CD4-positive, alpha-beta T cell (primary cell): ENCODE data around the gene SCNN1G. TPM values are rescaled to one million over a fixed set of nuclear protein-coding genes. Genes with fewer than 3 reads are reported as not detected.

Experiments used
- ATAC-seq: fragments of 200-7000 bp; cut with Tn5 transposase; one replicate; pipeline ENCODE4 v1.10.0; 2022; ENCODE audit warnings: mild to moderate bottlenecking; ENCODE audit not compliant: poor library complexity
- CTCF ChIA-PET: fragments of 350-600 bp; sonication (Branson Sonifier 250); formaldehyde crosslinking; loops from one replicate; lab custom pipeline; 2021; ENCODE audit warnings: antibody characterized with exemption, inconsistent platforms; lab: Charles Lee
- POLR2A ChIA-PET: fragments of 350-600 bp; sonication (Branson Sonifier 250); formaldehyde crosslinking; loops from one replicate; lab custom pipeline; 2021; ENCODE audit warnings: antibody characterized with exemption, inconsistent platforms; lab: Charles Lee
- DNase-seq, 14 experiments: peaks; one replicate each; pipeline ENCODE4 v3.0.0-alpha.2; 2013 to 2020; ENCODE audit warnings: mixed read lengths in 2 of 14
- H3K27ac ChIP-seq, 2 donors: one replicate each; pipeline versions ENCODE4 v1.5.1 to v1.7.0; 2013; ENCODE audit warnings: low read length in 2 of 2, low read depth in 1 of 2, mild to moderate bottlenecking in 1 of 2
- H3K27me3 ChIP-seq, 2 experiments: 1 replicate in 1 of 2; 2 replicates in 1 of 2; pipeline versions ENCODE4 v1.6.1 to v1.7.0; 2013; ENCODE audit warnings: low read length in 2 of 2, control low read depth in 1 of 2, mild to moderate bottlenecking in 1 of 2, moderate library complexity in 1 of 2; ENCODE audit not compliant: insufficient read depth in 2 of 2, control insufficient read depth in 1 of 2
- H3K36me3 ChIP-seq: one replicate; pipeline ENCODE4 v1.6.1; 2013; ENCODE audit warnings: low read length, control low read depth; ENCODE audit not compliant: insufficient read depth
- H3K4me1 ChIP-seq: one replicate; pipeline ENCODE4 v1.6.1; 2013; ENCODE audit warnings: low read length, control low read depth; ENCODE audit not compliant: insufficient read depth
- H3K4me3 ChIP-seq: one replicate; pipeline ENCODE4 v1.5.1; 2013; ENCODE audit warnings: mild to moderate bottlenecking, low read length, moderate library complexity
- H3K9me3 ChIP-seq, 2 experiments: 1 replicate in 1 of 2; 2 replicates in 1 of 2; pipeline versions ENCODE4 v1.6.1 to v1.7.0; 2013; ENCODE audit warnings: low read length in 2 of 2, mild to moderate bottlenecking in 2 of 2, control low read depth in 1 of 2, moderate library complexity in 1 of 2; ENCODE audit not compliant: control insufficient read depth in 1 of 2, insufficient read depth in 1 of 2
- H3K27ac Mint-ChIP-seq: one replicate; pipeline ENCODE4 v1.8.0; 2020; ENCODE audit warnings: mixed read lengths
- H3K27me3 Mint-ChIP-seq: one replicate; pipeline ENCODE4 v1.8.0; 2021; ENCODE audit warnings: mixed read lengths
- H3K36me3 Mint-ChIP-seq: one replicate; pipeline ENCODE4 v1.8.0; 2021; ENCODE audit warnings: low read depth, mixed read lengths
- H3K4me1 Mint-ChIP-seq: one replicate; pipeline ENCODE4 v1.8.0; 2021; ENCODE audit warnings: low read depth, mixed read lengths
- H3K4me3 Mint-ChIP-seq: one replicate; pipeline ENCODE4 v1.8.0; 2020; ENCODE audit warnings: mild to moderate bottlenecking, mixed read lengths
- H3K9me3 Mint-ChIP-seq: one replicate; pipeline ENCODE4 v1.8.0; 2020; ENCODE audit warnings: mixed read lengths
- intact Hi-C, 2 experiments: fragments of 100-400 bp; cut with DNase I in 1 of 2; cut with micrococcal nuclease in 1 of 2; formaldehyde crosslinking; loops; one replicate each; pipeline versions ENCODE4 v1.15.1 to v1.9.0; 2023 to 2025; cut with DNase I, micrococcal nuclease
- total RNA-seq, 174 experiments: library from RNA in 2 of 174; stranded (reverse) in 2 of 174; gene quantifications; one replicate each; pipeline ENCODE4 v1.2.3 and lab custom pipeline; 2021 to 2026
- TF ChIP-seq, protein P1 (sequence below): fragments of 200-600 bp; IDR thresholded peaks from one replicate; pipeline ENCODE4 v1.8.0; 2022; ENCODE audit warnings: antibody characterized with exemption, mild to moderate bottlenecking

Gene SCNN1G
- total RNA-seq, 2 experiments from 2014 or later, result not detected

DNA sequence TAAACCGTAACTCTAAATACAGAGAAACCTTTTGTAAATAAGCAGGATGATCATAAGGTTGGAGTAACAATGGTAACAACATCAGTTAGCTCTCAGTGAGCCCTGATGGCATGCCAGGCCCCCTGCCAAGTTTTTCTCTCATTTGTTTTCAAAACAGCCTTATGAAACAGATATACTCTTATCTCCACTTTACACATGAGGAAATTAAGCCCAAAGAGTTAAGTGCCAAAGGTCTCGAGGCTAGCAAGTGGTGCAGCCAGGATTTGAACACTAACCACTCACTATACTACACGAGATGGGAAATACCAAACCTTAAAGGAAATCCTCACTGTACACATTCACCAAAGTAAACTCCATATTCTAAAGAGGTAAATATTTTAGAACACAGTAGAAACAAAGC, 48.3 kb upstream of the SCNN1G start:
- Mint-ChIP-seq H3K36me3 (peaks cover 5% of the 10 kb centered on the region), H3K4me1 (peaks cover 6% of the 10 kb centered on the region), H3K27ac (no peak overlapping the region), H3K4me3 (no peak overlapping the region), H3K9me3 (peaks cover 6% of the 10 kb centered on the region), H3K27me3 (no peaks in the 10 kb centered on the region)
- Histone ChIP-seq H3K4me3 (no peak overlapping the region), H3K27ac (no peak overlapping the region), H3K9me3 (peaks cover 0 to 8% of the 10 kb centered on the region in 2 experiments), H3K27me3 (no peaks in the 10 kb centered on the region), H3K36me3 (no peaks in the 10 kb centered on the region), H3K4me1 (no peaks in the 10 kb centered on the region)
- POLR2A ChIA-PET, result no interaction called here
- no peak for DNase-seq
- ATAC-seq, result no peak
- intact Hi-C loops, result no loop called here
- CTCF ChIA-PET, result interaction anchor here (0.7 kb wide), 1 partner anchor 40 kb away, joined by 3 read pairs; no protein-coding TSS in a partner anchor
- TF ChIP-seq, protein P1, sequence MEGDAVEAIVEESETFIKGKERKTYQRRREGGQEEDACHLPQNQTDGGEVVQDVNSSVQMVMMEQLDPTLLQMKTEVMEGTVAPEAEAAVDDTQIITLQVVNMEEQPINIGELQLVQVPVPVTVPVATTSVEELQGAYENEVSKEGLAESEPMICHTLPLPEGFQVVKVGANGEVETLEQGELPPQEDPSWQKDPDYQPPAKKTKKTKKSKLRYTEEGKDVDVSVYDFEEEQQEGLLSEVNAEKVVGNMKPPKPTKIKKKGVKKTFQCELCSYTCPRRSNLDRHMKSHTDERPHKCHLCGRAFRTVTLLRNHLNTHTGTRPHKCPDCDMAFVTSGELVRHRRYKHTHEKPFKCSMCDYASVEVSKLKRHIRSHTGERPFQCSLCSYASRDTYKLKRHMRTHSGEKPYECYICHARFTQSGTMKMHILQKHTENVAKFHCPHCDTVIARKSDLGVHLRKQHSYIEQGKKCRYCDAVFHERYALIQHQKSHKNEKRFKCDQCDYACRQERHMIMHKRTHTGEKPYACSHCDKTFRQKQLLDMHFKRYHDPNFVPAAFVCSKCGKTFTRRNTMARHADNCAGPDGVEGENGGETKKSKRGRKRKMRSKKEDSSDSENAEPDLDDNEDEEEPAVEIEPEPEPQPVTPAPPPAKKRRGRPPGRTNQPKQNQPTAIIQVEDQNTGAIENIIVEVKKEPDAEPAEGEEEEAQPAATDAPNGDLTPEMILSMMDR, result no peak

GRCh38 chr16:23137256-23137655, 45.3 kb upstream of the SCNN1G start:
- Mint-ChIP-seq H3K4me1 (peaks cover 6% of the 10 kb centered on the region), H3K27me3 (no peaks in the 10 kb centered on the region), H3K27ac (no peak overlapping the region), H3K4me3 (no peak overlapping the region), H3K9me3 (peaks cover 6% of the 10 kb centered on the region), H3K36me3 (peaks cover 5% of the 10 kb centered on the region)
- Histone ChIP-seq H3K9me3 (peaks cover 0 to 8% of the 10 kb centered on the region in 2 experiments), H3K27ac (no peak overlapping the region), H3K36me3 (no peaks in the 10 kb centered on the region), H3K4me3 (no peak overlapping the region), H3K4me1 (no peaks in the 10 kb centered on the region), H3K27me3 (no peaks in the 10 kb centered on the region)
- TF ChIP-seq, protein P1, result no peak
- ChIA-PET CTCF (no interaction called here), POLR2A (no interaction called here)
- intact Hi-C loops, result no loop called here
- ATAC-seq (no peak), DNase-seq (no peak)

DNA sequence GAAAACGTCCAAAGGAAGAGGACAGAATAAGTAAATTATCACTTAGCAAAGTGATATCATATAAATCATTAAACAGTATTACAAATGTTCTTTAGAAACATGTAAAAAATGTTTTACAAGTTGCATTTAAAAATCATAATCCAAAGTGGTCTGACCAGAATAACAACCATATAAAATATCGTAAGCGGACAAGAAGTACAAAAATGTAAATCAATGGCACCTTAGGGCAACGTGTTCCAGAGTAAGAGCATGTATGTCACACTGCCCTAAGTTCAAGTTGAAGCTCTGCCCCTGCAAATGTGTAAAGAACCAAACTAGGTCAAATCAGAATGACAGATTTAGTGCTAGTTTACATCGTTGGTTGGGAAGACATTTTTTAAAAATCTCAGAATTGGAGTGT, 44.7 kb upstream of the SCNN1G start:
- intact Hi-C loops, result no loop called here
- peaks cover 5% of the 10 kb centered on the region for H3K36me3 Mint-ChIP-seq
- Histone ChIP-seq H3K9me3 (peaks cover 0 to 8% of the 10 kb centered on the region in 2 experiments), H3K36me3 (no peaks in the 10 kb centered on the region), H3K4me3 (no peak overlapping the region), H3K27me3 (no peaks in the 10 kb centered on the region), H3K27ac (no peak overlapping the region), H3K4me1 (no peaks in the 10 kb centered on the region)
- no peak for DNase-seq
- POLR2A ChIA-PET, result no interaction called here
- TF ChIP-seq, protein P1, result no peak
- CTCF ChIA-PET, result no interaction called here
- H3K9me3 Mint-ChIP-seq, result peaks cover 6% of the 10 kb centered on the region
- H3K27ac Mint-ChIP-seq, result no peak overlapping the region
- H3K4me3 Mint-ChIP-seq, result no peak overlapping the region
- peaks cover 2% of the 10 kb centered on the region for H3K4me1 Mint-ChIP-seq
- no peaks in the 10 kb centered on the region for H3K27me3 Mint-ChIP-seq
- ATAC-seq, result no peak
